ENCODE results near the gene FSIP1. TPM values are rescaled to one million over a fixed set of nuclear protein-coding genes. Genes with fewer than 3 reads are reported as not detected.

FSIP1 gene
- total and polyA plus RNA-seq, 8 donors: 0.38 to 2.7 (median 0.83) TPM

- Histone ChIP-seq H3K4me1 (peaks cover 13 to 34% of the 10 kb centered on the region in 2 donors), H3K27ac (no peak overlapping the region), H3K9me3 (no peaks in the 10 kb centered on the region), H3K4me3 (no peak overlapping the region), H3K27me3 (no peaks in the 10 kb centered on the region), H3K36me3 (no peaks in the 10 kb centered on the region)
- no peak for DNase-seq
- TF ChIP-seq CTCF (IDR thresholded peaks at IDR 0.05): no peak
- intact Hi-C loops (cut with DNase I): no loop called here
- no peak for ATAC-seq
Observed at GRCh38 chr15:39784638-39785037, 2.0 kb upstream of the FSIP1 start.

- Histone ChIP-seq H3K27me3 (no peaks in the 10 kb centered on the region), H3K9me3 (no peaks in the 10 kb centered on the region), H3K4me3 (peak overlapping the region in 1 of 2 donors; percentile 73), H3K27ac (peak overlapping the region in 1 of 2 donors; percentile 89), H3K36me3 (no peaks in the 10 kb centered on the region), H3K4me1 (peaks cover 13 to 34% of the 10 kb centered on the region in 2 donors)
- intact Hi-C loops (cut with DNase I): no loop called here
- DNase-seq: no peak
- ATAC-seq: no peak
- TF ChIP-seq CTCF (IDR thresholded peaks at IDR 0.05): no peak
Observed at GRCh38 chr15:39784125-39784524, 1.5 kb upstream of the FSIP1 start.

- DNase-seq (no peak), ATAC-seq (peak; percentile 4)
- no peak for TF ChIP-seq CTCF (IDR thresholded peaks at IDR 0.05)
- Histone ChIP-seq H3K9me3 (no peaks in the 10 kb centered on the region), H3K36me3 (no peaks in the 10 kb centered on the region), H3K27ac (peak overlapping the region; percentile 72 to 89), H3K27me3 (no peaks in the 10 kb centered on the region), H3K4me1 (peaks cover 13 to 34% of the 10 kb centered on the region in 2 donors), H3K4me3 (peak overlapping the region; percentile 70 to 73)
- intact Hi-C loops (cut with DNase I): no loop called here
Observed at GRCh38 chr15:39783244-39783820, 691 bp upstream of the FSIP1 start.

GRCh38 chr15:39781967-39782302 lies 706 bp downstream of the FSIP1 start:
- Histone ChIP-seq H3K9me3 (no peaks in the 10 kb centered on the region), H3K4me3 (peak overlapping the region; percentile 70 to 73), H3K36me3 (no peaks in the 10 kb centered on the region), H3K4me1 (peaks cover 13 to 34% of the 10 kb centered on the region in 2 donors), H3K27ac (peak overlapping the region in 1 of 2 donors; percentile 89), H3K27me3 (no peaks in the 10 kb centered on the region)
- DNase-seq (no peak), ATAC-seq (no peak)
- intact Hi-C loops (cut with DNase I): no loop called here
- TF ChIP-seq CTCF (IDR thresholded peaks at IDR 0.05): no peak

GRCh38 chr15:39781147-39781966 lies 1.3 kb downstream of the FSIP1 start:
- ATAC-seq (no peak), DNase-seq (no peak)
- Histone ChIP-seq H3K27me3 (no peaks in the 10 kb centered on the region), H3K4me1 (peaks cover 13 to 29% of the 10 kb centered on the region in 2 donors), H3K9me3 (no peaks in the 10 kb centered on the region), H3K36me3 (no peaks in the 10 kb centered on the region), H3K4me3 (no peak overlapping the region), H3K27ac (peak overlapping the region in 1 of 2 donors; percentile 89)
- TF ChIP-seq CTCF (IDR thresholded peaks at IDR 0.05): no peak
- intact Hi-C loops (cut with DNase I): no loop called here

Data from left lung (tissue), 10 donors.